Right lobe of liver (tissue), 4 donors: ENCODE measurements around the gene ANO2.

Experiments
- POLR2A ChIP-seq: fragments of 450-650 bp; IDR thresholded peaks from one replicate; pipeline ENCODE4 v1.6.1; 2017; ENCODE audit warnings: antibody characterized with exemption, mild to moderate bottlenecking
- TF ChIP-seq, protein P1 (sequence below), 4 donors: fragments of 200-600 bp in 3 of 4; fragments of 450-650 bp in 1 of 4; IDR thresholded peaks; one replicate each; pipeline versions ENCODE4 v1.5.1 to v1.8.0; 2016 to 2022; ENCODE audit warnings: antibody characterized with exemption in 4 of 4, mild to moderate bottlenecking in 2 of 4
- donor health status: DM: no; HTN: no; CAD: no.
- donor health status: DM: no; HTN: no; CAD: no.
- donor health status: DM: no; HTN: yes; CAD: no.

DNA sequence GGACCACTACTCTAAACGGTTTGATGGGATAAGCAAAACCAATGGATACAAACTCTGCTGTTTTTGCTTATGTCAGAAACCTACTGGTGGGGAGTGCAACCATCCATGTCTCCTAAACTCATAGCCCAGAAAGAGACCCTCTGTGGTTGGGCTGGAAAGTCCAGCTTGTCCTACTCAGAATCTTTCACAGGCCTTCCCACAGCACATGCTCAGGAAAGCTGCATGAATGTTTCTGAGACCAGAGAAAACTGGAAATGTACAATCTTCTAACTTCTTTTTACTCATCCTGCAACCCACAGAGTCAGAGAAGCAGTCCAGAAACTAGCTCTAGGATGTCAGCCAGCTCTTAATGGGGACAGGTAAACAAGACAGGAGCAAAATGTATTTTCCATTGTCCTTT, 73.3 kb downstream of the ANO2 start:
- TF ChIP-seq, protein P1, sequence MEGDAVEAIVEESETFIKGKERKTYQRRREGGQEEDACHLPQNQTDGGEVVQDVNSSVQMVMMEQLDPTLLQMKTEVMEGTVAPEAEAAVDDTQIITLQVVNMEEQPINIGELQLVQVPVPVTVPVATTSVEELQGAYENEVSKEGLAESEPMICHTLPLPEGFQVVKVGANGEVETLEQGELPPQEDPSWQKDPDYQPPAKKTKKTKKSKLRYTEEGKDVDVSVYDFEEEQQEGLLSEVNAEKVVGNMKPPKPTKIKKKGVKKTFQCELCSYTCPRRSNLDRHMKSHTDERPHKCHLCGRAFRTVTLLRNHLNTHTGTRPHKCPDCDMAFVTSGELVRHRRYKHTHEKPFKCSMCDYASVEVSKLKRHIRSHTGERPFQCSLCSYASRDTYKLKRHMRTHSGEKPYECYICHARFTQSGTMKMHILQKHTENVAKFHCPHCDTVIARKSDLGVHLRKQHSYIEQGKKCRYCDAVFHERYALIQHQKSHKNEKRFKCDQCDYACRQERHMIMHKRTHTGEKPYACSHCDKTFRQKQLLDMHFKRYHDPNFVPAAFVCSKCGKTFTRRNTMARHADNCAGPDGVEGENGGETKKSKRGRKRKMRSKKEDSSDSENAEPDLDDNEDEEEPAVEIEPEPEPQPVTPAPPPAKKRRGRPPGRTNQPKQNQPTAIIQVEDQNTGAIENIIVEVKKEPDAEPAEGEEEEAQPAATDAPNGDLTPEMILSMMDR (IDR thresholded peaks at IDR 0.05), result no peak
- no peak for TF ChIP-seq POLR2A
